T-helper 1 cell treated with Interleukin-12 subunit alpha and Interleukin-12 subunit beta and Interleukin-4 antibody, amounts not matched to agents 30 μg/mL and 1 μg/mL, for 36 hours (primary cell): Measurements from ENCODE around the gene MSH6.

Source experiments
- H3K27ac Mint-ChIP-seq: one replicate; pipeline ENCODE4 v1.8.0; 2021; ENCODE audit warnings: mild to moderate bottlenecking, mixed read lengths
- H3K27me3 Mint-ChIP-seq: one replicate; pipeline ENCODE4 v1.8.0; 2021; ENCODE audit warnings: low read depth, mixed read lengths
- H3K36me3 Mint-ChIP-seq: one replicate; pipeline ENCODE4 v1.8.0; 2021; ENCODE audit warnings: low read depth, mixed read lengths
- H3K4me1 Mint-ChIP-seq: one replicate; pipeline ENCODE4 v1.8.0; 2021; ENCODE audit warnings: low read depth, mixed read lengths
- H3K4me3 Mint-ChIP-seq: one replicate; pipeline ENCODE4 v1.8.0; 2021; ENCODE audit warnings: mild to moderate bottlenecking, moderate library complexity, mixed read lengths
- H3K9me3 Mint-ChIP-seq: one replicate; pipeline ENCODE4 v1.8.0; 2021; ENCODE audit warnings: mixed read lengths

The MSH6 gene, protein sequence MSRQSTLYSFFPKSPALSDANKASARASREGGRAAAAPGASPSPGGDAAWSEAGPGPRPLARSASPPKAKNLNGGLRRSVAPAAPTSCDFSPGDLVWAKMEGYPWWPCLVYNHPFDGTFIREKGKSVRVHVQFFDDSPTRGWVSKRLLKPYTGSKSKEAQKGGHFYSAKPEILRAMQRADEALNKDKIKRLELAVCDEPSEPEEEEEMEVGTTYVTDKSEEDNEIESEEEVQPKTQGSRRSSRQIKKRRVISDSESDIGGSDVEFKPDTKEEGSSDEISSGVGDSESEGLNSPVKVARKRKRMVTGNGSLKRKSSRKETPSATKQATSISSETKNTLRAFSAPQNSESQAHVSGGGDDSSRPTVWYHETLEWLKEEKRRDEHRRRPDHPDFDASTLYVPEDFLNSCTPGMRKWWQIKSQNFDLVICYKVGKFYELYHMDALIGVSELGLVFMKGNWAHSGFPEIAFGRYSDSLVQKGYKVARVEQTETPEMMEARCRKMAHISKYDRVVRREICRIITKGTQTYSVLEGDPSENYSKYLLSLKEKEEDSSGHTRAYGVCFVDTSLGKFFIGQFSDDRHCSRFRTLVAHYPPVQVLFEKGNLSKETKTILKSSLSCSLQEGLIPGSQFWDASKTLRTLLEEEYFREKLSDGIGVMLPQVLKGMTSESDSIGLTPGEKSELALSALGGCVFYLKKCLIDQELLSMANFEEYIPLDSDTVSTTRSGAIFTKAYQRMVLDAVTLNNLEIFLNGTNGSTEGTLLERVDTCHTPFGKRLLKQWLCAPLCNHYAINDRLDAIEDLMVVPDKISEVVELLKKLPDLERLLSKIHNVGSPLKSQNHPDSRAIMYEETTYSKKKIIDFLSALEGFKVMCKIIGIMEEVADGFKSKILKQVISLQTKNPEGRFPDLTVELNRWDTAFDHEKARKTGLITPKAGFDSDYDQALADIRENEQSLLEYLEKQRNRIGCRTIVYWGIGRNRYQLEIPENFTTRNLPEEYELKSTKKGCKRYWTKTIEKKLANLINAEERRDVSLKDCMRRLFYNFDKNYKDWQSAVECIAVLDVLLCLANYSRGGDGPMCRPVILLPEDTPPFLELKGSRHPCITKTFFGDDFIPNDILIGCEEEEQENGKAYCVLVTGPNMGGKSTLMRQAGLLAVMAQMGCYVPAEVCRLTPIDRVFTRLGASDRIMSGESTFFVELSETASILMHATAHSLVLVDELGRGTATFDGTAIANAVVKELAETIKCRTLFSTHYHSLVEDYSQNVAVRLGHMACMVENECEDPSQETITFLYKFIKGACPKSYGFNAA (N-terminal part only)

DNA sequence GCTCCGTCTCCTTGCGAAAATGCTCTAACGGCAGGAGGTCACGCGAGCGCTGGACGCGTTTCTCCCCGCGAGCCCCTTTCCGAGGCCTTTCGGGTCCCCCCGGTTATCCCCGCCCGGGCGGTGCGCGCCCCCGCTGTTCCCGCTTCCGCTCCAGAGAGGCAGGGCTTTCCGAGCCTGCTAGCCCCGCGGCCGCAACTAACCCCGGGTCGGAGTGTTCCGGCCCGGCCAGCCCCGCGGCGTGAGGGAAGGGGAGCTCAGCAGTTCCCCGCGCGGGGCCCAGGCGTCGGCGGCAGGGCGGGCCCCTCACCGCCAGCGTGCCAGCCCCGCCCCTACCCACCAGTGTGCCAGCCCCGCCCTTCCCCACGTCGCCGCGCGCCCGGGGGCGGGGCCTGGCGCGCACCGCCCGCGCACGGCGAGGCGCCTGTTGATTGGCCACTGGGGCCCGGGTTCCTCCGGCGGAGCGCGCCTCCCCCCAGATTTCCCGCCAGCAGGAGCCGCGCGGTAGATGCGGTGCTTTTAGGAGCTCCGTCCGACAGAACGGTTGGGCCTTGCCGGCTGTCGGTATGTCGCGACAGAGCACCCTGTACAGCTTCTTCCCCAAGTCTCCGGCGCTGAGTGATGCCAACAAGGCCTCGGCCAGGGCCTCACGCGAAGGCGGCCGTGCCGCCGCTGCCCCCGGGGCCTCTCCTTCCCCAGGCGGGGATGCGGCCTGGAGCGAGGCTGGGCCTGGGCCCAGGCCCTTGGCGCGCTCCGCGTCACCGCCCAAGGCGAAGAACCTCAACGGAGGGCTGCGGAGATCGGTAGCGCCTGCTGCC is at the start of gene MSH6:
Gene MSH6, plus strand, starts transcription at position 475 of the 815 bp plus-strand sequence. Its CDS starts 89 bp downstream, at position 564.
- no peaks in the 10 kb centered on the region for H3K9me3 Mint-ChIP-seq
- peak within 1 kb of the TSS; percentile 83 for H3K27ac Mint-ChIP-seq
- H3K4me1 Mint-ChIP-seq, result peaks cover 7% of the 10 kb centered on the region
- no peaks in the 10 kb centered on the region for H3K27me3 Mint-ChIP-seq
- H3K4me3 Mint-ChIP-seq, result peak within 1 kb of the TSS; percentile 92
- peaks cover 5% of the 10 kb centered on the region for H3K36me3 Mint-ChIP-seq

DNA sequence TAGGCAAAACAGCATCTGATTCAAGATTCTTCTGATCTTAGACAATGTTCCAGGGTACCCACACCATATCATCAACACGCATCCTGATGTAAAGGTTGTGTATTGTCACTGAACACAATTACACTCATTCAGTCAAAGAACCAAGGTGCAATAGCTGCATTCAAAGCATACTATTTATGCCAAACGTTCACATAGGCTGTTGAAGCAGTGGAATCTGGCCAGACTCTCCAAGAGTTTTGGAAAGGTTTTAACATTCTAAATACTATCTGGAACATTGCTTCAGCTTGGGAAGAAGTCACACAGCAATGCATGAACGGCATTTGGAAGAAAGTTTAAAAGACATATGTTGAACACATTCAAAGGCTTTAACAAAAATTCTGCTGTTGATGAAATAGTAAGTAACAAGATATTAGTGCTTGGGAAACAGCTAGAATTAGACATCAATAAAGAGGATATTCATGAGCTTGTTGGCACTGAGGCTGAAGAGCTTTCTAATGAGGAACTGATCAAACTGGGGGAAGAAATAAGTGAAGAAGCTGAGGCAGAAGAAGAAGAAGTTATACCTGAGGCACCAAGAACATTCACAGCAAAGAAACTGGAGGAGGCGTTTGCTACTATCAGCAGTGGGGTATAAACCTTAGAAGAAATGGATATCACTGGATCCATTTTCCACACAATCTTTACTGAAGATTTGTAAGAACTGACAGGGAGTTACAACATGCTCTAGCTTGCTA is 47.6 kb upstream of the MSH6 start:
- Mint-ChIP-seq H3K27me3 (peaks cover 12% of the 10 kb centered on the region), H3K9me3 (no peaks in the 10 kb centered on the region), H3K4me3 (no peak overlapping the region), H3K27ac (no peak overlapping the region), H3K36me3 (no peaks in the 10 kb centered on the region), H3K4me1 (no peaks in the 10 kb centered on the region)

DNA sequence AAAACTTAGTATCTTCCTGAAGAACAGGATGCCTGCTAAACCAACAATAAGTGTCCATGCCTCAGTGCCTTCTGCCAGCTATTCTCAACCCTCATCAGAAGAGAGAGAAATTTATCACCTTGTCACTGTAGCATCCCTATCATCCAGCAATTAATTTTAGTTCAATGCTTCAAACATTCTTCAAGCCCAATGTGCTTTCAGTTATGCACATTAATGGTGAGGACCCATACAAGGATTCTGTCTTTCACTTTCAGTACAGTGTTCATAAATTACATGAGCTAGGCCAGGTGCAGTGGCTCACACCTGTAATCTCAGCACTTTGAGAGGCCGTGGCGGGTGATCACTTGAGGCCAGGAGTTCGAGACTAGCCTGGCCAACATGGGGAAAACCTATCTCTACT is 47.0 kb upstream of the MSH6 start:
- no peaks in the 10 kb centered on the region for H3K36me3 Mint-ChIP-seq
- no peak overlapping the region for H3K27ac Mint-ChIP-seq
- no peaks in the 10 kb centered on the region for H3K4me1 Mint-ChIP-seq
- no peak overlapping the region for H3K4me3 Mint-ChIP-seq
- peaks cover 12% of the 10 kb centered on the region for H3K27me3 Mint-ChIP-seq
- no peaks in the 10 kb centered on the region for H3K9me3 Mint-ChIP-seq

DNA sequence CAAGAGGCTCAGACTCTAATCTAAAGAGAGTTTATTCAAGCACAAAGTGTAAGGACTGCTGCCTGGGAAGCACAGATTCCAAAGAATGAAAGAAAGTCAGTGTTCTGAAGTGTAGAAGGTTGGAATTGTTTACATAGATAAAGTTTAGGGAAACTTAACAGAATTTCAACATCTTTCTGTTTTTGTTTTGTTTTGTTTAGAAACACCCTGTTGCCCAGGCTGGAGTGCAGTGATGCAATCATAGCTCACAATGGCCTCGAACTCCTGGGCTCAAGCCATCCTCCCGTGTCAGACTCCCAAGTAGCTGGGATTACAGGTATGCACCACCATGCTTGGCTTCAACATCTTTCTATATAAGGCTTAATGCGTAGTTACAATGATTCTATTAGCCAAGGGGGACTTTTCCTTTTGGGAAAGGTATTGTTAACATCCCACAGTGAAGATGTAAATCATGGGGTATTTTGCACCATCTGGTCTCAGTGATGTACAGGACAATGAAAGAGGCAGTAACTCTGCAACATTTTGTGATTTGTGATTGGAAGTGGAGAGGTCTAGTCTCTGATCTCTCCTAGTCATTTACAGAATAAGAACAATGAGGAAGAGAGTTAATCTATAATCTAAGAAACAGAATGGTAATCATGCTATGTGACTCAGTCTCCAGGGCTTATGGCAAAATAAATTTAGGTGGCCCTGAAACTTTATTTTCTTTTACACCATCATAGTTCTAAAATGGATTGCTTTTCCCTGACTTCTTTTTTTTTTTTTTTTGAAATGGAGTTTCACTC is 45.6 kb upstream of the MSH6 start:
- no peaks in the 10 kb centered on the region for H3K4me1 Mint-ChIP-seq
- no peaks in the 10 kb centered on the region for H3K9me3 Mint-ChIP-seq
- H3K27me3 Mint-ChIP-seq, result peaks cover 12% of the 10 kb centered on the region
- H3K27ac Mint-ChIP-seq, result no peak overlapping the region
- H3K36me3 Mint-ChIP-seq, result no peaks in the 10 kb centered on the region
- H3K4me3 Mint-ChIP-seq, result no peak overlapping the region

DNA sequence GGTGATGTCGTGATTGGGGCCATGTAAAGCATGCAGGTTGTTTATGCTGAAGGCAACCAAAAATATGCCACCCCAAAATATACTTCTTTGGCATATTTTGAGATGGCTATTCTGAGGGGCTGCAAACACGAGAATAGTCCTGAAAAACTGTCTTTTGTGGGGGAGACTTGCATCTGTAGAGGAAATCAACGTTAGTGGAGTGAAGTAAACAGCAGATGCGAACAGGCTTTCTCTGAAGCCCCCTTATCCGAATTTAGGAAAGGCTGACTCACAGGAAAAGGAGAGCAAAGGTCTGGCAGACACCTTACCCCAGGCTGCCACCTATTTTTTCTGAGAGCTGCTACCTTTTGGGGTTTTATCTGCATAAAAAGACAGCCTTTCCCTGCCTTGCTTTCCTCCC is 44.6 kb upstream of the MSH6 start:
- H3K4me1 Mint-ChIP-seq, result no peaks in the 10 kb centered on the region
- no peak overlapping the region for H3K4me3 Mint-ChIP-seq
- no peaks in the 10 kb centered on the region for H3K9me3 Mint-ChIP-seq
- no peaks in the 10 kb centered on the region for H3K36me3 Mint-ChIP-seq
- H3K27me3 Mint-ChIP-seq, result peaks cover 12% of the 10 kb centered on the region
- H3K27ac Mint-ChIP-seq, result no peak overlapping the region

DNA sequence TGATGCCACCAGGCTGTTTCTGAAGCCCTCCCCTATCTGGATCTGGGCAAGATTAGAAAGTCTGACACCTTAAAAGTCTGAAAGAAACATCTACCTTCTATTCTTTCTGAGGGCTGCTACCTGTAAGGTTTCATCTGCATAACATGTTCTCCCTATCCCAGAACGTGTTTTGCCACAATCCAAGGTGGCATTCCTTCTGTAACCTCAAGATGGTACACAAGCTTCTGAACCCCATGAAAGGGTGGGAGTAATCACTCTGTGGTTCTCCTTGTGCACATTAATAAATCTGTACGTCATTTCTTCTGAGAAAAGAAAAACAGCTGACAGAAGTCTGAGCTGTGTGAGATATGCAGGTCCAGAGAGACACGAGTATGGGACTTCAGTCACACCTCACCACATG is 41.8 kb upstream of the MSH6 start:
- H3K36me3 Mint-ChIP-seq, result no peaks in the 10 kb centered on the region
- peaks cover 14% of the 10 kb centered on the region for H3K27me3 Mint-ChIP-seq
- H3K9me3 Mint-ChIP-seq, result no peaks in the 10 kb centered on the region
- H3K4me1 Mint-ChIP-seq, result no peaks in the 10 kb centered on the region
- H3K27ac Mint-ChIP-seq, result no peak overlapping the region
- no peak overlapping the region for H3K4me3 Mint-ChIP-seq

DNA sequence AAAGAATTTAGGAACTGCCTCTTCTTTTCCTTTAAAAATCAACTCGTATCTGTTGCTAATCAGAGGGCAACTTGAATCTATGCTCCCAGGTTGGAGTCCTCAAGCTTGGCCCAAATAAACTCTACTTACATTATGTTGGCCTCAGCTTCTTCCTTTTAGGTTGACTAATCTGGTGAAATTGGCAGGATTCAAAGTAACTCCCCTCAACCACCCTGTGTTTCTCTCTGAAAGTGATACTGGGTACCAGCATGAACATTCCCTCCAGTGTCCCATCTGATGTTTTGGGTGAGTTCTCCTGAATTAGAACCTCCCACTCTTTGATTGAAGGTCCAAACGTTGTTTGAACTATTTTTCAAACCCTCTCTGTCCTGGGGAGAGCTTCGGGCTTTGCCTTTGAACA is 41.3 kb upstream of the MSH6 start:
- Mint-ChIP-seq H3K27ac (no peak overlapping the region), H3K4me3 (no peak overlapping the region), H3K9me3 (no peaks in the 10 kb centered on the region), H3K4me1 (no peaks in the 10 kb centered on the region), H3K36me3 (no peaks in the 10 kb centered on the region), H3K27me3 (peaks cover 14% of the 10 kb centered on the region)

DNA sequence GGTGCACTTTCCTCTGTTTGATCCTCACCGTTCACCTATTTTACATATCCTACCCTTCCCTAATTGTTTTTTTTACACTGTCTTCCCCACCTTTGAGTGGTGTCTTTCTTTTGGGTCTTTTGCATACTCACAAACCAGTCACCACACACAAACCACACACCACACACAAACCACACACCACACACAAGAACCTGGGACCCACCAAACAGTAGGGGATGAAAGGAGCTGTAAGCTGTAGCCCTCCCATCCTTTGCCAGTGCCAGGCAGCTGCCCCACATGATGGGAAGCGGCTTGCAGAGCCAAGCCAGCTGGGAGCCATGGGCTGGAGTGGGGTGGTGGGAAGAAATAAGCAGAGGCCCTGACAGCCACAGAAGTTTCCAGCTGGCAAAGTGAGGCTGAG is 38.9 kb upstream of the MSH6 start:
- Mint-ChIP-seq H3K27me3 (peaks cover 10% of the 10 kb centered on the region), H3K27ac (no peak overlapping the region), H3K36me3 (no peaks in the 10 kb centered on the region), H3K4me1 (no peaks in the 10 kb centered on the region), H3K9me3 (peaks cover 4% of the 10 kb centered on the region), H3K4me3 (no peak overlapping the region)

DNA sequence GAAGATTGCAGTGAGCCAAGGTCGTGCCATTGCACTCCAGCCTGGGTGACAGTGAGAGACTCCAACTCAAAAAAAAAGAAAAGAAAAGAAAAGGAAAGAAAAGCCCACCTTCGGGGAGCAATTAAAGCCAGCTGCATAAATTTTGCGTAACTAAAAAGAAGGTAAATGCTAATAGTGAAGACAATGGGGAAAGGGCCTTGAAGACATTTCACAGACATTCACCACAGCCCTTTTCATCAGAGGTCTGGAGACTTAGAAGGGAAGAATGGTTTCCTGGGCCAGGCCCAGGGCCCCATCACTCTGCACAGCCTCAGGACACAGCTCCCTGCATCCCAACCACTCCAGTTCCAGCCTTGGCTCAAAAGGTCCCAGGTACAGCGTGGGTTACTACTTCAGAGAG is 35.1 kb upstream of the MSH6 start:
- Mint-ChIP-seq H3K9me3 (peaks cover 4% of the 10 kb centered on the region), H3K27me3 (peaks cover 10% of the 10 kb centered on the region), H3K4me3 (no peak overlapping the region), H3K4me1 (peaks cover 4% of the 10 kb centered on the region), H3K27ac (no peak overlapping the region), H3K36me3 (no peaks in the 10 kb centered on the region)

DNA sequence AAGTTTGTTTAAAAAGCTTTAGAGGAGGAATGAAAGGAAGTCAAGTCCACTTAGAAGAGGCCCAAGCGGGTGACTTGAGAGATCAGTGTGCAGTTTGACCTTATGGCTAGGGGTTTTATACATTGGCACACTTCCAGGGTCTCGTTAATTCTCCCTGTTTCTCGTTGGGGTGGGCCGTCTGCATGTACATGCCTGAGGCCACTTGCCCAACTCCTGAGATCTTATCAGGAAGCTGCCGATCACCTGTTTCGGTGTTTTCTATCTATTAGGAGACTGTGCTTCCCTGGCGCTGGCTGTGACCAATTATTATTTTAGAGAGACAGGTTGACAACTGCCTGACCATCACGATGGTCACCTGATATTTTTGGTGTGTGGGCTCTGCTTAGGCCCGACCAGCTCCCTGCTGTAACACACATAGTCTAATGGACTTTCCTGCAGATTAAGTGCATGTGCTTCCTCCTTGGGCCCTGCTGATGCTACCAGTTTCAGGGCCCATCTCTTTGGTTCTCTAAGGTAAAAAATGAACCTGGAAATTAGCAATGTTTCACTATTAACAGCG is 31.0 kb upstream of the MSH6 start:
- H3K36me3 Mint-ChIP-seq, result no peaks in the 10 kb centered on the region
- H3K4me3 Mint-ChIP-seq, result no peak overlapping the region
- peak overlapping the region; percentile 49 for H3K27ac Mint-ChIP-seq
- H3K27me3 Mint-ChIP-seq, result no peaks in the 10 kb centered on the region
- peaks cover 4% of the 10 kb centered on the region for H3K4me1 Mint-ChIP-seq
- H3K9me3 Mint-ChIP-seq, result peaks cover 4% of the 10 kb centered on the region

DNA sequence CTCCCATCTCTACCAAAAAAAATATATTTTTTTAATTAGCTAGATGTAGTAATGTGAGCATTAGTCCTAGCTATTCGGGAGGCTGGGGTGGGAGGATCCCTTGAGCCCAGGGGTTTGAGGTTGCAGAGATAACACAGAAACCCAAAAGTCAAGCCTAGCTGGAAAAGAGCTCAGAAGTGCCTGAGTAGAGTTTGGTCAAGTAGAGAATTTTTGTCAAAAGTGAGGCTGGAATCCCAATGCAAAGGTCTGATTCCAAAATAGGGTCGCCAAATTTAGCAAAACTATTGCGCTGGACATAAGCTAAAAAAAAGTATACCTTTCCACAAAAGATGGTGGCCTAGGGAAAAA is 15.5 kb upstream of the MSH6 start:
- H3K27me3 Mint-ChIP-seq, result peaks cover 5% of the 10 kb centered on the region
- peaks cover 3% of the 10 kb centered on the region for H3K9me3 Mint-ChIP-seq
- H3K36me3 Mint-ChIP-seq, result no peaks in the 10 kb centered on the region
- H3K4me1 Mint-ChIP-seq, result peaks cover 10% of the 10 kb centered on the region
- no peak overlapping the region for H3K27ac Mint-ChIP-seq
- no peak overlapping the region for H3K4me3 Mint-ChIP-seq

DNA sequence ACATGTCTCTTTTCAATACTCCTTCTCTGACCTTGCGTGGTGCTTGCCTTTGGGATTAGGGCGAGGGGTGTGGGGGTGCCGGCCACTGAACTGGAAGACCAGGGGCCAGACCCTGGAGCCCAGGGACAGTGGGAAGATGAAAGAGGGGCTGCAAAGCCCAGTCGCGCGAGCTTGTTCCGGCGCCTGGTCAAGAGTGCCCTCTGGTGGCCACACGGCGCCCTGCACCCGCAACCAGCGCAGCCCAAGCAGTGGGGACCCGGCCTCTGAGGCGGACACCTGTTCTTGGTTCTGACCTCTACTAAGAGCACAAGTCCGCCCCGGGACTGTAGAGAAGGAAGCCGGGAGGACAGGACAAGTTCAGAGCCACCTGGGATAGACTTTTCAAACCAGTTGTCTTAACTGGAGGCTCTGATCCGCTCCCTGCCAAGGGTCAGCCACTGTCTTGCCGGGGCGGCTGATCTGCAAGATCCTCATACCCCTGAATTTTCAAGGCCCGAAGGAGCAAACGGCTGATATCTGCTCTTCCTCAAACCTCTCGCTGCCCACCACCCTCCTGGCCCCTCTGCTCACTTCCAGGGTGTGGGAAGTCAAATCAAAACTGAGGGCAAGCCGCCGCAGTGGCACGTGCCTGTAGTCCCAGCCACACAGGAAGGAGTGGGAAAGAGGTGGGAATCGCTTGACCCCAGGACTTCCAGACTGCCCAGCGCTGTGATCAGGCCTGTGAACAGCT is 14.9 kb upstream of the MSH6 start:
- no peaks in the 10 kb centered on the region for H3K36me3 Mint-ChIP-seq
- peaks cover 5% of the 10 kb centered on the region for H3K27me3 Mint-ChIP-seq
- no peak overlapping the region for H3K27ac Mint-ChIP-seq
- H3K4me3 Mint-ChIP-seq, result no peak overlapping the region
- peaks cover 10% of the 10 kb centered on the region for H3K4me1 Mint-ChIP-seq
- peaks cover 3% of the 10 kb centered on the region for H3K9me3 Mint-ChIP-seq
